CD4-positive, alpha-beta T cell treated with Interleukin-15 for 4 hours (primary cell): ENCODE data around the gene MN1.
A peak's percentile ranks its signal among the peaks of the same experiment; 100 is the strongest.

Source experiments
- DNase-seq: peaks from one replicate; pipeline ENCODE4 v3.0.0-alpha.2; 2020; ENCODE audit warnings: low spot score

Gene MN1

GRCh38 chr22:27801616-27802345 lies at the start of gene MN1:
TSS of gene MN1 (minus strand) at chr22:27801756. CDS start at chr22:27800543, 1,213 bp downstream.
- DNase-seq, result peak; percentile 60

GRCh38 chr22:27850000-27850521 lies 48.5 kb upstream of the MN1 start:
- DNase-seq, result no peak

GRCh38 chr22:27848005-27848404 lies 46.4 kb upstream of the MN1 start:
- DNase-seq, result no peak

- DNase-seq, result no peak
Measured at GRCh38 chr22:27846910-27847309, 45.4 kb upstream of the MN1 start.

GRCh38 chr22:27846248-27846757 lies 44.7 kb upstream of the MN1 start:
- no peak for DNase-seq

GRCh38 chr22:27845644-27846043 lies 44.1 kb upstream of the MN1 start:
- DNase-seq, result no peak

- DNase-seq, result no peak
Measured at GRCh38 chr22:27844656-27845591, 43.4 kb upstream of the MN1 start.

- no peak for DNase-seq
Measured at GRCh38 chr22:27844256-27844655, 42.7 kb upstream of the MN1 start.

- no peak for DNase-seq
Measured at GRCh38 chr22:27843441-27843840, 41.9 kb upstream of the MN1 start.

GRCh38 chr22:27842669-27843431 lies 41.3 kb upstream of the MN1 start:
- no peak for DNase-seq

- no peak for DNase-seq
Measured at GRCh38 chr22:27842201-27842600, 40.6 kb upstream of the MN1 start.

- no peak for DNase-seq
Measured at GRCh38 chr22:27840436-27840835, 38.9 kb upstream of the MN1 start.

GRCh38 chr22:27839057-27839660 lies 37.6 kb upstream of the MN1 start:
- DNase-seq, result no peak

- no peak for DNase-seq
Measured at GRCh38 chr22:27836181-27836580, 34.6 kb upstream of the MN1 start.

- no peak for DNase-seq
Measured at GRCh38 chr22:27835446-27835845, 33.9 kb upstream of the MN1 start.

GRCh38 chr22:27834364-27835185 lies 33.0 kb upstream of the MN1 start:
- DNase-seq, result no peak

GRCh38 chr22:27833803-27834202 lies 32.2 kb upstream of the MN1 start:
- no peak for DNase-seq

- DNase-seq, result no peak
Measured at GRCh38 chr22:27832606-27833005, 31.1 kb upstream of the MN1 start.

GRCh38 chr22:27829620-27830019 lies 28.1 kb upstream of the MN1 start:
- DNase-seq, result no peak
